ENCODE data around the gene ANKRD24.

GRCh38 chr19:4208385-4209094, 26.1 kb downstream of the ANKRD24 start:
- TF ChIP-seq SMC3 (conservative IDR thresholded peaks at IDR 0.05; ENCODE audit: poor library complexity), result peak; percentile 29
- TF ChIP-seq CTCF (IDR thresholded peaks at IDR 0.05; ENCODE audit: poor library complexity, severe bottlenecking), result peak; percentile 39
- no peak for TF ChIP-seq EP300 (conservative IDR thresholded peaks at IDR 0.05; ENCODE audit: poor library complexity, severe bottlenecking)
- no peak for TF ChIP-seq REST (IDR thresholded peaks at IDR 0.05; ENCODE audit: borderline replicate concordance)
- TF ChIP-seq POLR2AphosphoS5 (IDR thresholded peaks at IDR 0.05), result no peak
- TF ChIP-seq RAD21 (conservative IDR thresholded peaks at IDR 0.05), result peak; percentile 31
- no peak for TF ChIP-seq EZH2 (IDR thresholded peaks at IDR 0.05; ENCODE audit: borderline replicate concordance, insufficient read depth, low read length, poor library complexity, severe bottlenecking)
- TF ChIP-seq TAF1 (IDR thresholded peaks at IDR 0.05; ENCODE audit: low read depth), result no peak
- no peak for TF ChIP-seq MXI1 (conservative IDR thresholded peaks at IDR 0.05; ENCODE audit: poor library complexity, severe bottlenecking)
